CD14-positive monocyte (primary cell): Measurements from ENCODE around the gene PFKP. TPM values are rescaled to one million over a fixed set of nuclear protein-coding genes. Genes with fewer than 3 reads are reported as not detected.
A peak's percentile ranks its signal among the peaks of the same experiment; 100 is the strongest.

Experiments used
- DNase-seq, 3 donors: peaks; one replicate each; pipeline ENCODE4 v3.0.0-alpha.2; 2011 to 2022
- H2AFZ ChIP-seq: 2 replicates; pipeline ENCODE4 v1.6.0; 2012; ENCODE audit warnings: mild to moderate bottlenecking, low read depth, low read length, inconsistent platforms; ENCODE audit not compliant: insufficient read depth, poor library complexity, severe bottlenecking
- H3K27ac ChIP-seq, 2 donors: 1 replicate in 1 of 2; 2 replicates in 1 of 2; pipeline ENCODE4 v1.5.1; 2012 to 2013; ENCODE audit warnings: low read length in 2 of 2, control low read depth in 1 of 2, inconsistent platforms in 1 of 2, low read depth in 1 of 2, mild to moderate bottlenecking in 1 of 2
- H3K27me3 ChIP-seq, 2 donors: one replicate each; pipeline versions ENCODE4 v1.6.0 to v1.6.1; 2011 to 2013; ENCODE audit warnings: low read length in 2 of 2; ENCODE audit not compliant: control insufficient read depth in 2 of 2, insufficient read depth in 2 of 2
- H3K36me3 ChIP-seq, 2 donors: replicated peaks in 1 of 2; 1 replicate in 1 of 2; 2 replicates in 1 of 2; pipeline versions ENCODE4 v1.5.1 to v1.6.1; 2012 to 2013; ENCODE audit warnings: low read length in 2 of 2, control low read depth in 1 of 2, inconsistent platforms in 1 of 2, mild to moderate bottlenecking in 1 of 2; ENCODE audit not compliant: insufficient read depth in 2 of 2, control insufficient read depth in 1 of 2
- H3K4me1 ChIP-seq, 2 donors: 1 replicate in 1 of 2; 2 replicates in 1 of 2; pipeline versions ENCODE4 v1.5.1 to v1.6.1; 2012 to 2013; ENCODE audit warnings: low read length in 2 of 2, control low read depth in 1 of 2, inconsistent platforms in 1 of 2, mild to moderate bottlenecking in 1 of 2, moderate library complexity in 1 of 2; ENCODE audit not compliant: insufficient read depth in 2 of 2, control insufficient read depth in 1 of 2
- H3K4me2 ChIP-seq: replicated peaks from 2 replicates; pipeline ENCODE3; 2012; ENCODE audit warnings: low read length, moderate library complexity, mild to moderate bottlenecking; ENCODE audit not compliant: poor library complexity, severe bottlenecking; ENCODE audit errors: extremely low read depth
- H3K4me3 ChIP-seq, 3 experiments: fragments of 200-600 bp in 1 of 3; sonication (generic) in 1 of 3; replicated peaks in 1 of 3; 1 replicate in 2 of 3; 2 replicates in 1 of 3; pipeline ENCODE4 v1.5.1; 2011 to 2013; ENCODE audit warnings: low read length in 3 of 3, mild to moderate bottlenecking in 3 of 3, control low read depth in 2 of 3, low read depth in 2 of 3, inconsistent platforms in 1 of 3, moderate library complexity in 1 of 3
- H3K79me2 ChIP-seq: 2 replicates; pipeline ENCODE4 v1.6.0; 2012; ENCODE audit warnings: mild to moderate bottlenecking, control low read depth, inconsistent platforms, low read length, moderate library complexity; ENCODE audit not compliant: insufficient read depth
- H3K9ac ChIP-seq: 2 replicates; pipeline ENCODE4 v1.6.0; 2017; ENCODE audit warnings: low read length, mild to moderate bottlenecking; ENCODE audit not compliant: insufficient read depth, poor library complexity, severe bottlenecking
- H3K9me3 ChIP-seq, 2 donors: replicated peaks in 1 of 2; 1 replicate in 1 of 2; 2 replicates in 1 of 2; pipeline versions ENCODE4 v1.5.1 to v1.6.1; 2012 to 2013; ENCODE audit warnings: low read length in 2 of 2, control low read depth in 1 of 2; ENCODE audit not compliant: control insufficient read depth in 1 of 2, insufficient read depth in 1 of 2
- H4K20me1 ChIP-seq: 2 replicates; pipeline ENCODE4 v1.6.0; 2012; ENCODE audit warnings: mild to moderate bottlenecking, low read length, control low read depth, moderate library complexity; ENCODE audit not compliant: insufficient read depth
- H3K27ac Mint-ChIP-seq, 7 donors: one replicate each; pipeline ENCODE4 v1.8.0; 2020; ENCODE audit warnings: mild to moderate bottlenecking in 7 of 7, mixed read lengths in 7 of 7, moderate library complexity in 6 of 7, inconsistent platforms in 2 of 7
- H3K27me3 Mint-ChIP-seq, 3 donors: one replicate each; pipeline ENCODE4 v1.8.0; 2021 to 2022; ENCODE audit warnings: low read depth in 3 of 3, mild to moderate bottlenecking in 3 of 3, mixed read lengths in 3 of 3, moderate library complexity in 3 of 3, inconsistent platforms in 1 of 3
- H3K36me3 Mint-ChIP-seq, 2 donors: one replicate each; pipeline ENCODE4 v1.8.0; 2020; ENCODE audit warnings: mixed read lengths in 2 of 2, inconsistent platforms in 1 of 2, mild to moderate bottlenecking in 1 of 2
- H3K4me1 Mint-ChIP-seq: one replicate; pipeline ENCODE4 v1.8.0; 2020; ENCODE audit warnings: mild to moderate bottlenecking, mixed read lengths
- H3K4me3 Mint-ChIP-seq, 2 donors: one replicate each; pipeline ENCODE4 v1.8.0; 2020; ENCODE audit warnings: mild to moderate bottlenecking in 2 of 2, mixed read lengths in 2 of 2, moderate library complexity in 1 of 2
- H3K9me3 Mint-ChIP-seq, 7 donors: one replicate each; pipeline ENCODE4 v1.8.0; 2020 to 2022; ENCODE audit warnings: mixed read lengths in 7 of 7, mild to moderate bottlenecking in 6 of 7, moderate library complexity in 6 of 7, inconsistent platforms in 2 of 7
- CTCF ChIP-seq: fragments of 200-600 bp; IDR thresholded peaks from one replicate; pipeline ENCODE4 v1.8.0; 2022; ENCODE audit warnings: antibody characterized with exemption, mild to moderate bottlenecking
- WGBS: methylation state at CpG from one replicate; pipeline ENCODE4 v1.1.5; 2013; ENCODE audit warnings: missing lambda C conversion rate; ENCODE audit not compliant: insufficient coverage; 5-methylcytosine and 5-hydroxymethylcytosine counted together
- intact Hi-C, 2 donors: fragments of 100-400 bp; cut with micrococcal nuclease; formaldehyde crosslinking; loops; one replicate each; pipeline versions ENCODE4 v1.15.0 to v1.15.1; 2023
- polyA plus RNA-seq, 3 donors: library from polyadenylated mRNA; depleted of rRNA in 1 of 3; unstranded in 2 of 3; stranded (reverse) in 1 of 3; fragments of 300-500 nt in 2 of 3; fragments of >200 nt in 1 of 3; fragmentation: Illumina TruSeq in 2 of 3; gene quantifications; 1 replicate in 2 of 3; 2 replicates in 1 of 3; pipeline ENCODE4 v1.2.3, GENCODE V29; 2012 to 2021

PFKP gene
- polyA plus RNA-seq, 3 donors = 6.5 to 14.2 (median 8.1) TPM

- 96% methylated on average over 23 of the region's 32 CpGs for WGBS
- peak overlapping the region in 1 of 7 donors; percentile 10 for H3K27ac Mint-ChIP-seq
- H3K36me3 Mint-ChIP-seq = peaks cover 54 to 80% of the 10 kb centered on the region in 2 donors
Observed at GRCh38 chr10:3118641-3119091, 51.3 kb downstream of the PFKP start.

GRCh38 chr10:3119796-3120459 is 52.6 kb downstream of the PFKP start:
- H3K36me3 ChIP-seq = peaks cover 35 to 67% of the 10 kb centered on the region in 2 donors
- no peaks in the 10 kb centered on the region for H3K4me1 Mint-ChIP-seq
- no peak overlapping the region for H3K27ac ChIP-seq
- H3K9me3 Mint-ChIP-seq = peaks cover 0 to 4% (median 0%) of the 10 kb centered on the region in 7 donors
- no peak overlapping the region for H3K4me3 Mint-ChIP-seq
- no peaks in the 10 kb centered on the region for H3K9me3 ChIP-seq
- H3K9ac ChIP-seq = no peak overlapping the region
- peak; percentile 32 for TF ChIP-seq CTCF
- no peaks in the 10 kb centered on the region for H3K4me1 ChIP-seq
- H3K27ac Mint-ChIP-seq = peak overlapping the region in 1 of 7 donors; percentile 59
- H3K4me2 ChIP-seq = no peak overlapping the region
- no peak overlapping the region for H3K4me3 ChIP-seq
- intact Hi-C loops = no loop called here
- H3K36me3 Mint-ChIP-seq = peaks cover 48 to 79% of the 10 kb centered on the region in 2 donors
- 98% methylated on average over 18 of the region's 31 CpGs for WGBS
- H3K27me3 ChIP-seq = no peaks in the 10 kb centered on the region
- peaks cover 0 to 1% (median 0%) of the 10 kb centered on the region in 3 donors for H3K27me3 Mint-ChIP-seq
- DNase-seq = no peak
- no peaks in the 10 kb centered on the region for H4K20me1 ChIP-seq
- no peaks in the 10 kb centered on the region for H3K79me2 ChIP-seq
- H2AFZ ChIP-seq = no peak overlapping the region

More at GRCh38 chr10:3118641-3119091, 51.3 kb downstream of the PFKP start:
- TF ChIP-seq CTCF = no peak
- no peak overlapping the region for H3K27ac ChIP-seq
- no peaks in the 10 kb centered on the region for H3K79me2 ChIP-seq
- peaks cover 35 to 69% of the 10 kb centered on the region in 2 donors for H3K36me3 ChIP-seq
- H3K27me3 ChIP-seq = no peaks in the 10 kb centered on the region
- no peak overlapping the region for H2AFZ ChIP-seq
- no peak for DNase-seq
- no peaks in the 10 kb centered on the region for H4K20me1 ChIP-seq
- intact Hi-C loops = no loop called here
- H3K4me3 ChIP-seq = no peak overlapping the region
- H3K9me3 Mint-ChIP-seq = peaks cover 0 to 4% (median 0%) of the 10 kb centered on the region in 7 donors
- no peak overlapping the region for H3K9ac ChIP-seq
- H3K4me3 Mint-ChIP-seq = no peak overlapping the region
- no peaks in the 10 kb centered on the region for H3K9me3 ChIP-seq
- H3K4me1 Mint-ChIP-seq = no peaks in the 10 kb centered on the region
- H3K4me1 ChIP-seq = no peaks in the 10 kb centered on the region
- H3K27me3 Mint-ChIP-seq = peaks cover 0 to 3% (median 0%) of the 10 kb centered on the region in 3 donors
- no peak overlapping the region for H3K4me2 ChIP-seq
